MM.1S (cell line): ENCODE measurements around the gene HIPK3.
A peak's percentile ranks its signal among the peaks of the same experiment; 100 is the strongest.

Experiments
- DNase-seq: peaks from one replicate; pipeline ENCODE4 v3.0.0-alpha.2; 2015
- H2AFZ ChIP-seq: fragments of 300-600 bp; sonication (generic); 2 replicates; pipeline ENCODE4 v1.6.0; 2016; ENCODE audit warnings: antibody characterized with exemption, low read length
- H3F3A ChIP-seq: fragments of 300-600 bp; sonication (generic); 2 replicates; pipeline ENCODE4 v1.6.1; 2016; ENCODE audit warnings: mild to moderate bottlenecking, antibody characterized with exemption, low read length, moderate library complexity, mixed read lengths; ENCODE audit not compliant: insufficient read depth
- H3K27ac ChIP-seq: fragments of 300-600 bp; sonication (generic); 2 replicates; pipeline ENCODE4 v1.5.1; 2016; ENCODE audit warnings: mild to moderate bottlenecking, low read length
- H3K27me3 ChIP-seq: fragments of 300-600 bp; sonication (generic); replicated peaks from 2 replicates; pipeline ENCODE4 v1.6.0; 2016; ENCODE audit warnings: low read length; ENCODE audit not compliant: insufficient read depth
- H3K36me3 ChIP-seq: fragments of 300-600 bp; sonication (generic); replicated peaks from 2 replicates; pipeline ENCODE4 v1.6.1; 2016; ENCODE audit warnings: mild to moderate bottlenecking, low read length, mixed read lengths; ENCODE audit not compliant: insufficient read depth
- H3K4me1 ChIP-seq: fragments of 300-600 bp; sonication (generic); 2 replicates; pipeline ENCODE4 v1.6.1; 2016; ENCODE audit warnings: low read length, mixed read lengths
- H3K4me2 ChIP-seq: fragments of 300-600 bp; sonication (generic); 2 replicates; pipeline ENCODE4 v1.6.0; 2016; ENCODE audit warnings: low read depth, low read length
- H3K4me3 ChIP-seq: fragments of 300-600 bp; sonication (generic); 2 replicates; pipeline ENCODE4 v1.5.1; 2016; ENCODE audit warnings: low read length, mixed read lengths
- H3K79me2 ChIP-seq: fragments of 300-600 bp; sonication (generic); 2 replicates; pipeline ENCODE4 v1.6.1; 2016; ENCODE audit warnings: mixed run types, low read length, mixed read lengths
- H3K9ac ChIP-seq: fragments of 300-600 bp; sonication (generic); 2 replicates; pipeline ENCODE4 v1.6.1; 2016; ENCODE audit warnings: low read length, mixed read lengths
- H3K9me2 ChIP-seq: fragments of 300-600 bp; sonication (generic); replicated peaks from 2 replicates; pipeline ENCODE4 v1.6.1; 2016; ENCODE audit warnings: mild to moderate bottlenecking, low read length, mixed read lengths; ENCODE audit not compliant: insufficient read depth
- H3K9me3 ChIP-seq: fragments of 300-600 bp; sonication (generic); replicated peaks from 2 replicates; pipeline ENCODE4 v1.6.1; 2016; ENCODE audit warnings: mild to moderate bottlenecking, low read length, mixed read lengths; ENCODE audit not compliant: insufficient read depth
- H4K20me1 ChIP-seq: fragments of 300-600 bp; sonication (generic); 2 replicates; pipeline ENCODE4 v1.6.1; 2016; ENCODE audit warnings: mild to moderate bottlenecking, low read length, moderate library complexity, mixed read lengths; ENCODE audit not compliant: insufficient read depth
- EZH2 ChIP-seq: fragments of 300-600 bp; sonication (generic); optimal IDR thresholded peaks from 2 replicates; pipeline ENCODE3; 2017; ENCODE audit warnings: low read depth, mild to moderate bottlenecking, antibody characterized with exemption, low read length, mixed read lengths
- EZH2phosphoT487 ChIP-seq: fragments of 300-600 bp; sonication (generic); IDR thresholded peaks from 2 replicates; pipeline ENCODE4 v1.6.1; 2018; ENCODE audit warnings: antibody characterized with exemption, low read length
- TF ChIP-seq, protein P1 (sequence below): fragments of 300-600 bp; sonication (generic); IDR thresholded peaks from 2 replicates; pipeline ENCODE4 v1.5.1; 2016; ENCODE audit warnings: antibody characterized with exemption, low read length, mixed read lengths

Gene HIPK3

GRCh38 chr11:33379947-33380346, 122.8 kb downstream of the HIPK3 start:
- Histone ChIP-seq H3K79me2 (no peaks in the 10 kb centered on the region), H3K9me2 (no peaks in the 10 kb centered on the region), H3K27me3 (no peaks in the 10 kb centered on the region), H3K4me2 (no peak overlapping the region), H3K27ac (no peak overlapping the region), H3K9me3 (no peaks in the 10 kb centered on the region), H3K4me1 (no peaks in the 10 kb centered on the region), H2AFZ (no peak overlapping the region), H4K20me1 (no peaks in the 10 kb centered on the region), H3K9ac (no peak overlapping the region), H3K36me3 (no peaks in the 10 kb centered on the region), H3K4me3 (no peak overlapping the region), H3F3A (no peaks in the 10 kb centered on the region)
- TF ChIP-seq EZH2, result no peak
- TF ChIP-seq, protein P1, sequence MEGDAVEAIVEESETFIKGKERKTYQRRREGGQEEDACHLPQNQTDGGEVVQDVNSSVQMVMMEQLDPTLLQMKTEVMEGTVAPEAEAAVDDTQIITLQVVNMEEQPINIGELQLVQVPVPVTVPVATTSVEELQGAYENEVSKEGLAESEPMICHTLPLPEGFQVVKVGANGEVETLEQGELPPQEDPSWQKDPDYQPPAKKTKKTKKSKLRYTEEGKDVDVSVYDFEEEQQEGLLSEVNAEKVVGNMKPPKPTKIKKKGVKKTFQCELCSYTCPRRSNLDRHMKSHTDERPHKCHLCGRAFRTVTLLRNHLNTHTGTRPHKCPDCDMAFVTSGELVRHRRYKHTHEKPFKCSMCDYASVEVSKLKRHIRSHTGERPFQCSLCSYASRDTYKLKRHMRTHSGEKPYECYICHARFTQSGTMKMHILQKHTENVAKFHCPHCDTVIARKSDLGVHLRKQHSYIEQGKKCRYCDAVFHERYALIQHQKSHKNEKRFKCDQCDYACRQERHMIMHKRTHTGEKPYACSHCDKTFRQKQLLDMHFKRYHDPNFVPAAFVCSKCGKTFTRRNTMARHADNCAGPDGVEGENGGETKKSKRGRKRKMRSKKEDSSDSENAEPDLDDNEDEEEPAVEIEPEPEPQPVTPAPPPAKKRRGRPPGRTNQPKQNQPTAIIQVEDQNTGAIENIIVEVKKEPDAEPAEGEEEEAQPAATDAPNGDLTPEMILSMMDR, result no peak
- no peak for TF ChIP-seq EZH2phosphoT487
- peak; percentile 53 for DNase-seq

GRCh38 chr11:33383075-33383919, 126.1 kb downstream of the HIPK3 start:
- no peak overlapping the region for H2AFZ ChIP-seq
- no peaks in the 10 kb centered on the region for H3K36me3 ChIP-seq
- no peaks in the 10 kb centered on the region for H3F3A ChIP-seq
- H3K27ac ChIP-seq, result no peak overlapping the region
- no peak for TF ChIP-seq EZH2
- TF ChIP-seq, protein P1, result no peak
- no peaks in the 10 kb centered on the region for H3K79me2 ChIP-seq
- no peak overlapping the region for H3K4me2 ChIP-seq
- H3K9me3 ChIP-seq, result no peaks in the 10 kb centered on the region
- H3K4me1 ChIP-seq, result no peaks in the 10 kb centered on the region
- no peaks in the 10 kb centered on the region for H4K20me1 ChIP-seq
- no peaks in the 10 kb centered on the region for H3K27me3 ChIP-seq
- no peaks in the 10 kb centered on the region for H3K9me2 ChIP-seq
- DNase-seq, result no peak
- H3K4me3 ChIP-seq, result no peak overlapping the region
- H3K9ac ChIP-seq, result no peak overlapping the region

GRCh38 chr11:33383920-33384209, 126.7 kb downstream of the HIPK3 start:
- Histone ChIP-seq H3K4me2 (no peak overlapping the region), H3K79me2 (no peaks in the 10 kb centered on the region)

More at GRCh38 chr11:33383920-33384209, 126.7 kb downstream of the HIPK3 start:
- Histone ChIP-seq H3K9ac (no peak overlapping the region), H3K27me3 (no peaks in the 10 kb centered on the region), H4K20me1 (no peaks in the 10 kb centered on the region), H3K36me3 (no peaks in the 10 kb centered on the region), H2AFZ (no peak overlapping the region), H3F3A (no peaks in the 10 kb centered on the region), H3K9me2 (no peaks in the 10 kb centered on the region), H3K4me3 (no peak overlapping the region), H3K9me3 (no peaks in the 10 kb centered on the region), H3K27ac (no peak overlapping the region), H3K4me1 (peaks cover 3% of the 10 kb centered on the region)
- TF ChIP-seq EZH2 (no peak), EZH2phosphoT487 (no peak)
- TF ChIP-seq, protein P1, result no peak
- DNase-seq, result no peak
